Right ventricle myocardium inferior (tissue), 1 donor: ENCODE measurements around the gene JAG2. TPM values are rescaled to one million over a fixed set of nuclear protein-coding genes. Genes with fewer than 3 reads are reported as not detected.

Source experiments
- ATAC-seq: fragments of 200-7000 bp; cut with Tn5 transposase; one replicate; pipeline ENCODE4 v1.9.1; 2020; ENCODE audit warnings: mild to moderate bottlenecking, moderate library complexity
- DNase-seq: peaks from one replicate; pipeline ENCODE4 v3.0.0; 2021; ENCODE audit errors: missing footprints
- intact Hi-C: fragments of 100-400 bp; cut with DNase I; formaldehyde crosslinking; loops from one replicate; pipeline ENCODE4 v1.11.0; 2022
- total RNA-seq: library from RNA; stranded (reverse); fragmentation: NEBNext Ultra II Directional; extraction: Animal tissue kit (Norgen Biotek cat#: 25700); gene quantifications from one replicate; pipeline ENCODE4 v1.2.1, GENCODE V29; 2021
- donor health status: DM: no; HTN: yes; CAD: no; lungs with severe emphysema.

Gene JAG2
- total RNA-seq, 1 donor from 2014 or later, result 34.6 TPM

DNA sequence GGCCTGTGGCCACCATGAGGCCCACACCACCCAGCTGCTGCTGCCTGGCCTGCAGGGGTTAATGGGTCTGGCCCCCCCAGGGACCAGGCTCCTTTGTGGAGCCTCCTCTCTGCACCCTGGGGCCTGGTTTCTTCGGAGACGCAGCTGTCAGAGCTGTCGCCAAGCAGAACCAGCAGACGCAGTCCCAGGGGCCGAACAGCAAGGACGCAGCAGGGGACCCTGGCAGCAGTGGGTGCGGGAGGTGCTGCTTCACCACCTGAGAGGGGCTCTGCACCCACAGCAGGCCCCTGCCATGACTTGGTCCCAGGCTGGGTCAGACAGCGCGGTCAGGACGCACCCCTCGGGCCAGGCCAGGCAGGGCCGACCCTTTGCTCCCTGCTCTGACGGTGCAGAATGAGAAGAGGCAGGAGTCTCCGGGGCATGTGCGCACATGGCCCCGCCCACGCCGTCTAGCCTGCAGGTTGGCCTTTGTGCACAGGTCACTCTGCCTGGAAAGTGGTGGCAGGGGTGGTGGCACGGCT is 30.5 kb downstream of the JAG2 start:
- DNase-seq (peak; percentile 57), ATAC-seq (no peak)
- intact Hi-C loops, result no loop called here

DNA sequence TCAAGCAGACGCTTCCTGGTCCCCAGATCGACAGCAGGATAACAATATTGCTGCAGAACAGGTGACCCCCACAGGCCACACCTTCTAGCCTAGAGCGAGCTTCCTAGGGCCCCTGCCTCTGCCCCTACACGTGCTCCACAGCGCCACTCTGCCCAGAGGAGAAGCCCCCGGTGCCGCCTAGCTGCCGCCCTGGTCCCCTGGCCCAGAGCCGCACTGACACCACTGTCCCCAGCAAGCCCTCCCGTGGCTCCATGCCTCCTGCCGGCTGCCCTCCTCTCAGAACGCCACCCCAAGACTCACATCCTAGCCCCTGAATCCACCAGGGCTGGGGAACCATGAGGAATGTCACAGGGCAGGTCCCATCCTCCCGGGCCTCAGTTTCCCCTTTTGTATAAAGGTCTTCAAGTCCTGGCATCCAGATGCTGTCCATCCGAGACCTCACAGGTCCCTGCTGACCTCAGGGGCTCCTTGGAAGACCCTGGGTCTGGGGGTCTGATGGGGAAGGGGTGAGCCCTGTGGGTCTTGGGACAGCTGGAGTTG is 31.0 kb downstream of the JAG2 start:
- peak; percentile 37 for DNase-seq
- no peak for ATAC-seq
- intact Hi-C loops, result no loop called here

DNA sequence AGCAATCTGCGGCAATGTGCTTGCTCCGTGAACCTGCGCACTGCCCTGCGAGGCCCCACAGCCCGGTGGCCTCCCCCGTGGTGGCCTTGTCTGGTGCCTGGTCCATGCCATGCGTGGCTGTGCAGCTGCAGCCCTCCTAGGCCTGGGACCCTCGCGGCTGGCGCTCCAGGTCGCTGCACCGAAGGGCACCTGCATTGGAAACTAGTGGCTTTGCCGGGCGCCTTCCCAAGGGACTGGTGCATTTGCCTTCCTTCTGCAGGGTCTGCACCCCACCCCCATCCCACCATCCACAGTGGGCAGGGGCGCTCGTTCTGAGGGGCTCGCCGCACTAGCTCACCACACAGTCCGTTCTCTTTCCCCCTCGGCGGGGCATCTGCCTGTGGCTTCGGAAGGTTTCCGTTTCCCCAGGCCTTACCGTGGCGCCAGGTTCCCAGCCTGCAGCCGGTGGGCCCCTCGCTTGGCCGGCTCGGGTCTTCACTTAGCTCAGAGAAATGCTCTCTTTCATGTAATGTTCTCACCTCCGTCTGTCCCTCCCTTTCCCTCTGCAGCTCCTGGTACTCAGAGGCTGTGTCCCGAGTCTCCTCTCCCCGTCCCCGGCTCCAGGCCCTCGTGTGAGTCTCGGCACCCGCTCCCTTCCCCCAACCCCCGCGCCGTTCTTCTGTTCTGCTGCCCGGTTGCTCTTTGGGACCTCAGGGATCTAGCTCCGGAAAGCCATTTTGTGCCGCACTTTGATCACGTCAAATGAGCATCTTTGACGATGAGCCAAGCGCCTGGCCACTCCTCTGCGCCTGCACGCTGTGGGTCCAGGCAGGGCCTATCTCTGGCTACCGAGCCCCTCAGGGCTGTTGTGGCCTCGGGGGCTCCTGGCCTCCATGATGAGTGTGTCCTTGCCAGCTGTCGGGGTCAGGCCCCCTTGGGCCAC is 31.9 kb downstream of the JAG2 start:
- intact Hi-C loops, result no loop called here
- DNase-seq, result peak; percentile 45

DNA sequence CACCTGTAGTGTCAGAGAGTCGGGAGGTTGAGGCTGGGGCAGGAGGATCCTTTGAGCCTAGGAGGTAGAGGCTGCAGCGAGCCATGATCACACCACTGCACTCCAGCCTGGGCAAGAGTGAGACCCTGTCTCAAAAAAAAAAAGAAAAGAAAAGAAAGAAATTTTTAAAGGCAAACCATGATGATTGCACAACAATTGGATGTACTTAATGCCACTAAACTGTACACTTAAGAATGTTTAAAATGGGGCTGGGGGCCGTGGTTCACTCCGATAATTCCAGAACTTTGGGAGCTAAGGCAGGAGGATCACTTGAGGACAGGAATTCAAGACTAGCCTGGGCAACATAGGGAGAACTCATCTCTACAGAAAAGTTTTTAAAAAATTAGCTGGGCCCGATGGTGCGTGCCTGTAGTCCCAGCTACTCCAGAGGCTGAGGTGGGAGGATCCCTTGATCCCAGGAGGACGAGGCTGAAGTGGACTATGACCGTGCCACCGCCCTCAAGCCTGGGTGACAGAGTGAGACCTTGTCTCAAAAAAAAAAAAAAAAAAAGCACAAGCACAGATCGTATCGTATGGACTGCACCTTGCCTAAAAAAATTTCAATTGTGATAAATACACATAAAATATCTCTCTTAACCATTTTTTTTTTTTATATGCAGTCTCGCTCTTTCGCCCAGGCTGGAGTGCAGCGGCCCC is 32.7 kb downstream of the JAG2 start:
- ATAC-seq, result no peak
- no peak for DNase-seq
- intact Hi-C loops, result no loop called here

More for the DNA sequence above, 31.9 kb downstream of the JAG2 start:
- ATAC-seq, result no peak

DNA sequence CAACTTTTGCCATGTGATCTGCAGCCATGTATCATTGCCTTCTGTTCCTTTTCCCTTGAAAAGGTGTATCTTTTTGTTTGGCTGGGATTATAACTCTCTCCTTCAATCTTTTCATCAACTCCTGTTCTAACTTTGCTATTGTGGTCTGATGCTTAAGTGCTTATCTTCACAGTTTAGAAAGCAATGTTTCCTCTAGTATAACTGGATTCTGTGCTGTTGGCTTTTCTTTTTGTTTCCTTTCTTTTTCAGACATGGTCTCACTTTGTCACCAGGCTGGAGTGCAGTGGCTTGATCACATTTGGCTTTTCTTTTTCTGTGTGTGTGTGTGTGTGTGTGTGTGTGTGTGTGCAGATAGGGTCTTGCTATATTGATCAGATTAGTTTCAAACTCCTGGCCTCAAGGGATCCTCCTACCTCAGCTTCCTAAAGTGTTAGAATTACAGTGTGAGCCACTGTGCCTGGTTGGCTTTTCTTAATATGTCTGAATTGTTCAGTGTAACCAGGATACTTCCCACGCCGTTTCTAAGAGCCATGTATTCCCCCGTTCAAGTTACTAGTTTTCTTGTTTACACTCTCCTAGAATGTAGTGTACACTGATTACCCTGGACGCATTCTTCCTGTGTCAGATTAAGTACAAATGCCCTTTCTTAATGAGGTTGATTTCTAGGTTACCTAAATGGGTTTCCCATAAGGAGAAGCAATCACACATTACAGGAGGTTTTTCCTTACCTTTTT is 35.5 kb downstream of the JAG2 start:
- DNase-seq (no peak), ATAC-seq (no peak)
- intact Hi-C loops, result no loop called here

DNA sequence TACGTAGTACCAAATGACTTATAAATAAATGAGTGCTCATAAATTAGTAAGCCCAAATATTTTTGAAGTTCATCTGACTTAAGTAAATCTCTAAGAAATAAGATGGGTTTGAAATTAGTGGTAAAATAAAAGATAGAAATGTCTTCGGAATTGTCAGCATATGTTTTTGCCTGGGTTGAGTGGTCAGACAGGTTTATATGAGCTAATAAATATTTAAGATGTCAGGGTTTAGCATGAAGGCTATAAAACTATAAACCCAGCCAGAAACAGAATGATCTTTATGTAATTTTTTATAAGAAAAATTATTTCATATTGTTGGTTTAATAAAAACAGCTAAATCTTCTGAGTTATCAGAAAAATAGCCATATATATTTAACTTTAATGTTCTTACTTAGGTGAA is 37.3 kb downstream of the JAG2 start:
- no peak for ATAC-seq
- intact Hi-C loops, result no loop called here
- DNase-seq, result no peak

DNA sequence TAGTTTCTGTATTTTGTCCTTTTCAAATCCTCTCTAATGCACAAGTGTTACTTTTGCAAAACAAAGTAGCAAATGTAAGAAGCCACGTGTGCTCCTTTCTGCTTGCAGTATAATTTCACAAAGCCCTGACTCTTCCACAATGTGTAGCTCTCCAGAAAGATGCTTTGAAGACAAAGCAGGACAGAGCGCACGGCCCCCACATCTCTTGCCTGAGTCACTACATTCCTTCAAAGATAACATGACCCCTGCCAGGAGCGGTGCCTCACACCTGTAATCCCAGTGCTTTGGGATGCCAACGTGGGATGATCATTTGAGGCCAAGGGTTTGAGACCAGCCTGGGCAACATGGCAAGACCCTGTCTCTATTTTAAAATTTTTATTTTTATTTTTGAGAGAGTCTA is 40.5 kb downstream of the JAG2 start:
- intact Hi-C loops, result no loop called here
- ATAC-seq, result no peak
- no peak for DNase-seq

DNA sequence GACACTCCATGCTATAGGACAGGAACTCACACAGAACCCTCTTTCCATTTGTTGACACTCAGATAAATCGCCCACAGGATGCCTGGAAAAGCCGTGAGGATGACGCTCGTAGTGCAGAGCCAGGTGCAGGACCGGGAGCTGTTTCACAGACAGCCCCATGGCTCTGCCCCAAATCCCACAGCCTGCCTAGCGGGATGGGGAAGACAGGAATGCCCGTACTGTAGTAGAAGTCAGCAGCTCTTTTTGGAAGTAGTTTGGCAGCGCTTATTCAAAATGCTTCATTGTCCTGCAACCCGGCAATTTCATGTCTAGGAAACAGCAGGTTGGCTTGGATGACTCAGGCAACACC is 41.6 kb downstream of the JAG2 start:
- intact Hi-C loops, result no loop called here
- ATAC-seq (no peak), DNase-seq (no peak)

DNA sequence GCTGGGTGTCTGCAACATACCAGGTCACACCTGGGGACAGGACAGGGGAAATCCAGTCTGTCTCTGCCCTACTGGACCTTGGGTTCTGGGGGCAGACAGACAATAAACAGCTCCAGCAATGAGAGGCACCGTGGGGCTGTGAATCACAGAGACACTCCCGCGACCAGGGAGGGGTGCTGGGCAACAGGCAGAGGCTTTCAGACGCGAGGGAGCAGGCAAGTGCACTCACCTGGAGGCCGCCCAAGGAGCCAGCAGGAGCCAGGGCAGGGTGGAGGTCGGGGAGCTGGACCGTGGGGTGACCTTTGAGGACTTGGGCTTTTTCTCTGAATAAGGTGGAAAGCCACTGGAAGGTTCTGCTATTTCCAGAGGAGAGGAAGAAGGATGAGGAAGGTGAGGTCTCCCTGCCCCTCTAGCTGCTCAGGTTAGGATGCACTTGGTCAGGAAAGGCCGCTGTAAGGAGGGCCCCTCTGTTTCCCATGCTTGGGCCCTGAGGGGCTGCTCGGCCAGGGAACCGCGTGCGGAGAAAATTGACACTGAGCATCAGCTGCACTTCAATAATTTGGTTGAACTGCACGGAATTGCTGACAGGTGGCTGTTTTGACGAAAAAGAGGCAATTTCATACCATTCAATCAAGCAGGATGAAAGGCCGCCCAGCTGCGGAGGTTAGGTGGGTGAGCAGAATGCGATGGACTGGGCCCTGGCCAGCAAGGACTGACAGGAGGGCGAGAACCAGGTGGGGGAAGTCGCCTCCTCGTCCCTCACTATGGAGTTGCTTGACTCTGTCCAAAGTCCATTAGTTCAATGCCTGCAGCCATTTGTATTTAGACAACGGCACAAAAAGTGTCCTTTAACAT is 42.2 kb downstream of the JAG2 start:
- intact Hi-C loops, result no loop called here
- DNase-seq (peak; percentile 45), ATAC-seq (no peak)

DNA sequence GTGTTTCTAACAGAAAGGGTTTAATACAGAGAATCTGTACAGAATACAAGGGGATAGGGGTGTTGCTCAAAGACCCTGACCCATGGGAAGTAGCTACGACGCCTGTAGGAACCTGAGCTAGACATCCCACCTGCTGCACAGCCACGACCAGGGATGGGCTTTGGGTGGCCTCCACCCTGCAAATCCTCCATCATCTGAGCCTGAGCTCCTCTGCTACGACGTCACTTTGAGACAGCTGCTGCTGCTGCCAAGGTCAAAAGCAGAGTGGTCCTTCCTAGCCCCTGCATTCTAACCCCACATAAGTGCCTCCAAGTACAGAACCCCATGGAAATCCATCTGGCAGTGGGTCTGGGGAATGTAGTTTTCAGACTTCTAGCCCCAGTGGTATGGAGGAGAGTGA is 43.8 kb downstream of the JAG2 start:
- intact Hi-C loops, result no loop called here
- no peak for ATAC-seq

DNA sequence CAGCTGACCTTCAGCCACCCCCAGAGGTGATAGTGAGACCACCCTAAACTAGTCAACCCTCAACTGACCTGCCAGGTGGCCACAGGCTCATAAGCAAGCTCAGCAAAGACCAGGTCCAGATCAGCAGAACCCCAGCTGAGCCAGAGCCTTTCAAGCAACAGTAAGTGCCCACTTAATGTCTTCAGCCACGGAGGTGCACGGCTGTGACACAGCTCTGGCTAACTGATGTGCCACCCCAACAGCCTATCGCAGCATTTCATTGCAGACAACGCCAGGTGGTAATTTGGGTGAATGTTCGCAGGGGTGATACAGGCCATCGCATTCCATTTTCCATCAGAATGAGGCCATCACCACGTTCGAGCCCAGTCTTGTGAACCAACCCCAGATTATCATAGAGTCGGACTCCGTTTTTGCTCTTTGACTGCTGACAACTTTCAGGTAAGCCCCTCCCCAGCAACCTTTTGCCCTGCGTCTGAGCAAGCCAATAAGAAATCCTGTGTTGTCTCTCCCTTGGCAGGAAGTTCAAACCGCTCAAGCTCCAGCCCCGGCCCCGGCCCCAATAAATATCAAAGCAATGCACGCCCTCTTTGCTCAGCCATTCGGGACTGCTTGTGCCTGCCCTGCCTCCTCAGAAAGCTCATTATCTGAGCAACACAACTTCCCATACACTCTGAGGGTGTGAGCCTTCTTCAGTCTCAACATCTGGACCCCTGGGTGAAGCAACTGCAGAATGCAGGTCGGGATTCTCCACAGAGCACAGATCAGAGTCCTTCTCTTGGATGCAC is 44.4 kb downstream of the JAG2 start:
- intact Hi-C loops, result no loop called here
- no peak for ATAC-seq
- peak; percentile 34 for DNase-seq

More for the DNA sequence above, 43.8 kb downstream of the JAG2 start:
- DNase-seq, result no peak

DNA sequence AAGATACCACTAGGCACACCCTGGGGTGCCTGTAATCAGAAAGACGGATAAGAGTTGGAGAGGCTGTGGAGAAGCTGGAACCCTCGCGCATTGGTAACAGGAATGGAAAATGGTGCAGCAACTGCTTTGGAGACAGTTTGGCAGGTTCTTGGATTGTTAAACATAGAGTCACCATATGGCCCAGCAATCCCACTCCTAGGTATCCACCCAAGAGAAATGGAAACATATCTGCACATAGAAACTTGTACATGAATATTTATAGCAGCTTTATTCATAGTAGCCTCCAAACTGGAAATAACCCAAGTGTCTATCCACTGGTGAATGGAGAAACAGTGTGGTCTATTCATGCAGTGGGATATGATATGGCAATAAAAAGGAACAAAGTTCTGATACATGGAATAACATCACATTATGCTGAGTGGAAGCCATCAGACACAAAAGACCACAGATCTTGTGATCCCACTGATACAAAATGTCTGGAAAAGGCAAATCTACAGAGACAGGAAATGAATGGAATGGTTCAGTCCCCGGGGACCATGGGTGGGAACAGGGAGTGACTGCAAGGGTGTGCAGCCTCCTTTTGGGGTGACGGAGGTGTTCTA is 45.4 kb downstream of the JAG2 start:
- DNase-seq (no peak), ATAC-seq (no peak)
- intact Hi-C loops, result no loop called here

DNA sequence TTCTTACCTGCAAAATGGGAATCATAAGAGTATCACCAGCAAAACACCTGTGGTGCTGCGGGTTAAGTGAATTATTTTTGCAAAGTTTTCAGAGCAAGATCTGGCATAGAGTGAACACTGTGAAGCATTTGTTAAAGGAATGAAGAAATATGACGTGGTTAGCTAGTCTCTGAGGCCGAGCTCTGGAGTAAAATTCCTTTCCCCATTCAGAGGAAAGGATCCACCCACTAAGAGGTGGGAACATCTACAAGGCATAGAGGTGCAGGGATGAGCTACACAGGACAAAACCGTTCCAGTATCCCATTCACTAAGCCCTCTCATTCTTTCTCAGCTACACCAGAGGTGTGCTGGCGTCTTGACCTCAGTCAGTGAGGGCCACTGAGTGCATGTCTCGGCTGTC is 48.5 kb downstream of the JAG2 start:
- ATAC-seq (no peak), DNase-seq (no peak)
- intact Hi-C loops, result no loop called here

DNA sequence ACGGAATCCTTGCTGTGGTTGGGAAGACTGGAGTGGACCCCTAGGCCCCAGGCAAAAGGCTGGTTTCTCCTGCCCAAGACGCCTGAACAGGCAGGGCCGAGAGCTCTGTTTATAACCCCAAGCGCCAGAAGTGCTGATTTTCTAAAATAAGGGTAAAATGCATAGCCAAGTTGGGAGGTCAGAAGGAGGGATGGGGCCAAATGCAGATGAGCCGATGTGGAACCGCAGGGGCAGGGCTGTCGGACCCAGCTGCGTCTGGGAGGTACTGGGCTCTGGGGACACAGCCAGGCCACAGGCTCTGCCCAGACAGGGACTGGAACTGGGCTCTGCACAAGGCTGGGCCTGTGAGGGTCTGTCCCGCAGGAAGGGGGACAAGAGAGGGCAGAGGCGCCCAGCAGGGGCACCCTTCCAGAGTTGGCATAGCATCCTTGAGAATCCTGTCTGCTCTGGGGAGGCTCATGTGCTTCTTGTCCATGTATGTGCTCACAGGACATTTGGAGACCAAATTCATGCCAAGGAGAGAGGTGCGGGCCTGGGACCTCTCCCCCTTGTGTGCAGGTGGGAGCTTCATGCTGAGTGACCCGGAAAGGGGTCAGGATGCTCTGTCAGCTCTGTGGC is 49.1 kb downstream of the JAG2 start:
- DNase-seq (peak; percentile 41), ATAC-seq (no peak)
- intact Hi-C loops, result no loop called here

DNA sequence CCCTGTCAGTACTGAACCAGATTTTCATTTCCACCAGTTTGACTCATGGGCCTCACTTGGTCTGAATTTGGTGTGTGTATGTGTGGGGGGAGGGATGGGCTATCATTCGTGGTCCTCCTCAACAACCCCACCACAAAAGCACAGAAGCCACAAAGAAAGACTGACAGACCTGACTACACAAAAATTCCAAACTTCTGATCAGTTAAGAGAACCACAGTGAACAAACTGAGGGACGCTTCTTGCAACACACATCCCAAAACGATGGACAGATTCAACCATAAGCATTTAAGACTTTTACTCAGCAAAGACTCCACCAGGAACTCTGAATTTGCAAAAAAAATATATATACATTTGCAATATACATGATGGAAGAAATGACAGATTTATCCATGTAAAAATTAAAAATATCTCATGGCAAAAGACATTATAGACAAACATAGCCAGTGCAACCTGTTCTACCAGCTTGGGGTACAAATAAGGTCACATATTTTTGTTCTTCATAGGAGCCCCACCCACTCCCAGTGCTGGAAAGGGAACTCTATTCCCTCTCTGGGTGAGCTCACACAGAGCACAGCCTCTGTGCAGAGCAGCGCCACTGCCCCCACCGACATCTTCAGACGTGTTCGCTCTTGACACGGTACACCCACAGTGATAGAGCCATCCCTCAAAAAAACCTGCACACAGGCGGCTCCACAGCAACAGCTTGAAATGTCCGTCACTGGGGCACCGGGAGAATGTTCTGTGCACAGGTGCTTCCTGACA is 49.7 kb downstream of the JAG2 start:
- DNase-seq (no peak), ATAC-seq (no peak)
- intact Hi-C loops, result no loop called here
